Thoracic aorta (tissue), 2 donors: Measurements from ENCODE around the gene PSMC3IP. TPM values are rescaled to one million over a fixed set of nuclear protein-coding genes. Genes with fewer than 3 reads are reported as not detected.
A peak's percentile ranks its signal among the peaks of the same experiment; 100 is the strongest.
"Not testable (repeated sequence)": the region's sequence is repeated elsewhere in the genome, so short reads cannot be mapped to it uniquely, and the experiment has no call there.

Experiments used
- ATAC-seq: fragments of 150-250 bp; one replicate; pipeline ENCODE4 v1.8.0; 2017; ENCODE audit warnings: low read depth; ENCODE audit not compliant: insufficient number of reproducible peaks, low FRiP score
- DNase-seq: peaks from one replicate; pipeline ENCODE4 v3.0.0-alpha.2; 2020; ENCODE audit warnings: low spot score
- H3K27ac ChIP-seq, 2 donors: fragments of 200-600 bp; sonication (generic); 1 replicate in 1 of 2; 2 replicates in 1 of 2; pipeline ENCODE4 v1.5.1; 2016; ENCODE audit warnings: mild to moderate bottlenecking in 2 of 2, moderate library complexity in 2 of 2
- H3K27me3 ChIP-seq: fragments of 200-600 bp; sonication (generic); replicated peaks from 2 replicates; pipeline ENCODE4 v1.6.0; 2016; ENCODE audit warnings: mild to moderate bottlenecking; ENCODE audit not compliant: insufficient read depth
- H3K36me3 ChIP-seq: fragments of 200-600 bp; sonication (generic); one replicate; pipeline ENCODE4 v1.5.1; 2016
- H3K4me1 ChIP-seq, 2 donors: fragments of 200-600 bp; sonication (generic); 1 replicate in 1 of 2; 2 replicates in 1 of 2; pipeline versions ENCODE4 v1.5.1 to v1.6.0; 2016; ENCODE audit warnings: low read depth in 2 of 2, mild to moderate bottlenecking in 1 of 2; ENCODE audit not compliant: control insufficient read depth in 1 of 2
- H3K4me3 ChIP-seq: fragments of 200-600 bp; sonication (generic); 2 replicates; pipeline ENCODE4 v1.5.1; 2016; ENCODE audit warnings: mild to moderate bottlenecking
- H3K9me3 ChIP-seq: fragments of 200-600 bp; sonication (generic); 2 replicates; pipeline ENCODE4 v1.5.1; 2016
- total RNA-seq, 2 donors: library from RNA; depleted of rRNA; stranded (reverse); fragments of >200 nt; gene quantifications; one replicate each; pipeline versions ENCODE4 v1.1.0 to v1.2.3, GENCODE V29; 2016
- TF ChIP-seq, protein P1 (sequence below): fragments of 200-600 bp; sonication (generic); IDR thresholded peaks from one replicate; pipeline ENCODE4 v1.5.1; 2019; ENCODE audit warnings: antibody characterized with exemption

Gene PSMC3IP
- total RNA-seq, 2 donors from 2014 or later, result 6.6 TPM; not detected in 1

DNA sequence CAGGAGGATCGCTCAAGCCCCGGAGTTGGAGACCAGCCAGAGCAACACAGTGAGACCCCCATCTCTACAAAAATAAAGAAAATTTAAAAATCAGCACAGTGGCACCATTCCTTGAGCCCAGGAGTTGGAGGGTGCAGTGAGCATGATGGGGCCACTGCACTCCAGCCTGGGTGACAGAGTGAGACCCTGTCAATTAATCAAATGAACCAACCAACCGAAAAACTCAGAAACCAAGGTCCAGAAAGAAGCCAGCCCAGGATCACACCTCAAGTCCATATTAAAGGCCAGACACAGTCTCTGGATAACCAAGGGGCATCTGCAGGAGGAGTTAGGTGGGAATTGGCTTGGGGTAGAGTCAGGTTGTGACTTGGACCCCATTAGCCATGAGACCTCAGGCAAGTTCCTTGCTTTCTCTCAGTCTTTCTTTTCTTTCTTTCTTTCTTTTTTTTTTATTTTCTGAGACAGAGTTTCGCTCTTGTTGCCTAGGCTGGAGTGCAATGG lies 22.4 kb downstream of the PSMC3IP start:
- H3K4me1 ChIP-seq, result peaks cover 15 to 29% of the 10 kb centered on the region in 2 donors
- H3K36me3 ChIP-seq, result no peaks in the 10 kb centered on the region
- H3K9me3 ChIP-seq, result no peaks in the 10 kb centered on the region
- peak overlapping the region; percentile 70 to 81 for H3K27ac ChIP-seq
- ATAC-seq (no peak), DNase-seq (no peak)
- TF ChIP-seq, protein P1, sequence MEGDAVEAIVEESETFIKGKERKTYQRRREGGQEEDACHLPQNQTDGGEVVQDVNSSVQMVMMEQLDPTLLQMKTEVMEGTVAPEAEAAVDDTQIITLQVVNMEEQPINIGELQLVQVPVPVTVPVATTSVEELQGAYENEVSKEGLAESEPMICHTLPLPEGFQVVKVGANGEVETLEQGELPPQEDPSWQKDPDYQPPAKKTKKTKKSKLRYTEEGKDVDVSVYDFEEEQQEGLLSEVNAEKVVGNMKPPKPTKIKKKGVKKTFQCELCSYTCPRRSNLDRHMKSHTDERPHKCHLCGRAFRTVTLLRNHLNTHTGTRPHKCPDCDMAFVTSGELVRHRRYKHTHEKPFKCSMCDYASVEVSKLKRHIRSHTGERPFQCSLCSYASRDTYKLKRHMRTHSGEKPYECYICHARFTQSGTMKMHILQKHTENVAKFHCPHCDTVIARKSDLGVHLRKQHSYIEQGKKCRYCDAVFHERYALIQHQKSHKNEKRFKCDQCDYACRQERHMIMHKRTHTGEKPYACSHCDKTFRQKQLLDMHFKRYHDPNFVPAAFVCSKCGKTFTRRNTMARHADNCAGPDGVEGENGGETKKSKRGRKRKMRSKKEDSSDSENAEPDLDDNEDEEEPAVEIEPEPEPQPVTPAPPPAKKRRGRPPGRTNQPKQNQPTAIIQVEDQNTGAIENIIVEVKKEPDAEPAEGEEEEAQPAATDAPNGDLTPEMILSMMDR, result no peak
- peak overlapping the region; percentile 93 for H3K4me3 ChIP-seq
- no peaks in the 10 kb centered on the region for H3K27me3 ChIP-seq

DNA sequence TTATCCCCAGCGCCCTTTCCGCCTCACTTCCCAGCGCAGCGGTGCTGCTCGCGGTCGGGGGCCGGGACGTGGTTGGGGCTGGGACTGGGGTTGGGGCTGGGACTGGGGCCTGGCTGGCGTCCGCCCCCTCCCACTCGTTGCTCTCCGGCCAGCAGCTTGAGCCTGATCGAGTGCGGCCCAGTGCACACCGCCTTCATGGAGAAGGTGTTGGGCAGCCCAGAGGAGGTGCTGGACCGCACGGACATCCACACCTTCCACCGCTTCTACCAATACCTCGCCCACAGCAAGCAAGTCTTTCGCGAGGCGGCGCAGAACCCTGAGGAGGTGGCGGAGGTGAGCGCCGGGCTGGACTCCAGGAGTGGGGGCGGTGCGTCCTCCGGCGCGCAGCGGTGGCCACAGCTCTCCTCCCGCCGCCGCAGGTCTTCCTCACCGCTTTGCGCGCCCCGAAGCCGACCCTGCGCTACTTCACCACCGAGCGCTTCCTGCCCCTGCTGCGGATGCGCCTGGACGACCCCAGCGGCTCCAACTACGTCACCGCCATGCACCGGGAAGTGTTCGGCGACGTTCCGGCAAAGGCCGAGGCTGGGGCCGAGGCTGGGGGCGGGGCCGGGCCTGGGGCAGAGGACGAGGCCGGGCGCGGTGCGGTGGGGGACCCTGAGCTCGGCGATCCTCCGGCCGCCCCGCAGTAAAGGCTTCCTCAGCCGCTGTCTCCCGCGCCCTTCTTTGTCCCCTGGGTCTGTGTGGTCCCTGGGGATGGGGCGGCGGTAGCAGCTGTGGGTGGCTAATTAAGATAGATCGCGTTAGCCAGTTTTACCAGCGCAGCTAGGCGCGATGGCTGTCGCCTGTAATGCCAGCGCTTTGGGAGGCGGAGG lies 23.0 kb downstream of the PSMC3IP start:
- peak; percentile 84 for ATAC-seq
- H3K4me3 ChIP-seq, result peak overlapping the region; percentile 93
- TF ChIP-seq, protein P1, result no peak
- H3K4me1 ChIP-seq, result peaks cover 15 to 26% of the 10 kb centered on the region in 2 donors
- H3K27me3 ChIP-seq, result no peaks in the 10 kb centered on the region
- no peaks in the 10 kb centered on the region for H3K36me3 ChIP-seq
- H3K27ac ChIP-seq, result peak overlapping the region; percentile 70 to 81
- no peak for DNase-seq
- no peaks in the 10 kb centered on the region for H3K9me3 ChIP-seq

DNA sequence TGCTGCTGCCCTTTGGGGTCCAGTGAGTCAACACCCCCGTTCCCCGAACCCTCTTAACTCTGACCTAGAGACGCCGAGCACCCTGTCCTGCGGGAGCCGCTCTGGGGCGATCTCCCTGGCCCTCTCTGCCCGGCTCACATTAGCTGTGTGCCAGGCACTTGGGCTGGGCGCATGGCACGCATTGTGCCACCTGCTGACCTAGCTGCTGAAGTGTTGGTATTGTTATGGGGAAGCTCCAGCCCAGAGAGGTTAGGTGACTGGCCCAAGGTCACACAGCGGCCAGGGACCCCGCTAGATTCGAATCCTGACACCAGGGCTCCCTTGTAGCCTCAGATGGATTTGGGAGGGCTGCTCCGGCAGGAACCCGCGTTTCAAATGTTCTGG lies 23.7 kb downstream of the PSMC3IP start:
- no peaks in the 10 kb centered on the region for H3K27me3 ChIP-seq
- no peak for DNase-seq

DNA sequence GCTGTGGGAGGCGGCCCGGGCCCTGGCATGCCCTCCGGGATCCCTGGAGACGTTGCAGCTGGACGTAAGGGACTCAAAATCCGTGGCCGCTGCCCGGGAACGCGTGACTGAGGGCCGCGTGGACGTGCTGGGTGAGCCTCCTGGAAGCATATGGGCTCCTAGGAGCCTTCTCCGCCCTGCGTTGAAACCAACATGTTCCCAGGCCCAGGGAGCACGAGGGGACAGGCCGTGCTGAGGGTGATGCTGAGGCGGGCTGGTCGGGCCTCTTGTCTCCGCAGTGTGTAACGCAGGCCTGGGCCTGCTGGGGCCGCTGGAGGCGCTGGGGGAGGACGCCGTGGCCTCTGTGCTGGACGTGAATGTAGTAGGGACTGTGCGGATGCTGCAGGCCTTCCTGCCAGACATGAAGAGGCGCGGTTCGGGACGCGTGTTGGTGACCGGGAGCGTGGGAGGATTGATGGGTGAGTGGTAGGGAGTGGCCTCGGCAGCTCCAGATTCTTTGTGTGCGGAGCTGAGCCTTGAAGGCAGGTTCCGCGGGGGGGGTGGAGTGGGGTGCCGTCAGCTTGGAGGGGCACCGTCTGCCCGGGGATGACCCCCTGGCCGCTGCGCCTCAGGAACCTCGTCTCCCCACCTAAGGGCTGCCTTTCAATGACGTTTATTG lies 24.2 kb downstream of the PSMC3IP start:
- Histone ChIP-seq H3K27me3 (no peaks in the 10 kb centered on the region), H3K4me1 (peaks cover 17 to 26% of the 10 kb centered on the region in 2 donors), H3K4me3 (peak overlapping the region; percentile 93), H3K27ac (peak overlapping the region; percentile 70 to 81), H3K36me3 (no peaks in the 10 kb centered on the region), H3K9me3 (no peaks in the 10 kb centered on the region)
- ATAC-seq, result no peak
- DNase-seq, result no peak
- TF ChIP-seq, protein P1, result no peak

More for the DNA sequence above, 23.7 kb downstream of the PSMC3IP start:
- no peak for ATAC-seq
- peak overlapping the region; percentile 70 to 81 for H3K27ac ChIP-seq
- TF ChIP-seq, protein P1, result no peak
- peak overlapping the region; percentile 93 for H3K4me3 ChIP-seq
- H3K4me1 ChIP-seq, result peaks cover 15 to 26% of the 10 kb centered on the region in 2 donors
- H3K9me3 ChIP-seq, result no peaks in the 10 kb centered on the region
- H3K36me3 ChIP-seq, result no peaks in the 10 kb centered on the region

DNA sequence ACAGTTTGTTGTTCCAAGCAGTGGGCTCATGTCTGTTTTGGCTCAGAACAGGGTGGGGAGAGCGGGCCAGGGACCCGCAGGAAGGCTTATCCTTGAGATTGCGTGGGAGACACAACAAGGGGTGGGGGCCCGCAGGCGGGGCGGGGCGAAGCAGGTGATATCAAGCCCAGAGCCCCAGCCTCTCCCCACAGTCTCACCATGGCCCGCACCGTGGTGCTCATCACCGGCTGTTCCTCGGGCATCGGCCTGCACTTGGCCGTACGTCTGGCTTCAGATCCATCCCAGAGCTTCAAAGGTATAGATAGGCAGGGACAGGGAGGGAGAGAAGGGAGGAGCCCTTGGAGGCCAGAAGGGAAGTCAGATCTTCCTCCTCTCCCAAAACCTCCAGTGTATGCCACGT lies 24.8 kb downstream of the PSMC3IP start, which contains the start of gene HSD17B1:
TSS of gene HSD17B1 (plus strand) at position 188 of the 400 bp plus-strand sequence. CDS start at position 199, 11 bp downstream.
- DNase-seq, ATAC-seq, H3K9me3 ChIP-seq, H3K36me3 ChIP-seq, H3K27me3 ChIP-seq: not testable (repeated sequence)
- peaks cover 17 to 26% of the 10 kb centered on the region in 2 donors for H3K4me1 ChIP-seq
- H3K27ac ChIP-seq, result peak within 1 kb of the TSS; percentile 70 to 81
- peak within 1 kb of the TSS; percentile 93 for H3K4me3 ChIP-seq
